DOHH2 (cell line): ENCODE measurements around the gene GRWD1.

ENCODE experiments used
- H3F3A ChIP-seq: fragments of 200-600 bp; sonication (generic), shearing (Covaris generic); 2 replicates; pipeline ENCODE4 v1.6.0; 2016; ENCODE audit warnings: antibody characterized with exemption, mild to moderate bottlenecking; ENCODE audit not compliant: control insufficient read depth, insufficient read depth
- H3K27ac ChIP-seq: fragments of 200-600 bp; sonication (generic); 2 replicates; pipeline ENCODE4 v1.5.1; 2014; ENCODE audit warnings: low read depth, mild to moderate bottlenecking, low read length, moderate library complexity
- H3K27me3 ChIP-seq: fragments of 200-600 bp; sonication (generic); 2 replicates; pipeline ENCODE4 v1.6.1; 2014; ENCODE audit warnings: mild to moderate bottlenecking, low read length, mixed read lengths; ENCODE audit not compliant: control insufficient read depth
- H3K36me3 ChIP-seq: fragments of 200-600 bp; sonication (generic); 2 replicates; pipeline ENCODE4 v1.6.1; 2014; ENCODE audit warnings: mild to moderate bottlenecking, low read length, moderate library complexity, mixed read lengths; ENCODE audit not compliant: control insufficient read depth
- H3K4me1 ChIP-seq: fragments of 200-600 bp; sonication (generic); 2 replicates; pipeline ENCODE4 v1.6.1; 2014; ENCODE audit warnings: mild to moderate bottlenecking, low read length, mixed read lengths; ENCODE audit not compliant: control insufficient read depth
- H3K4me2 ChIP-seq: fragments of 200-600 bp; sonication (generic); 2 replicates; pipeline ENCODE4 v1.6.0; 2014; ENCODE audit warnings: mild to moderate bottlenecking, low read length, moderate library complexity
- H3K4me3 ChIP-seq: fragments of 200-600 bp; sonication (generic); 2 replicates; pipeline ENCODE4 v1.5.1; 2014; ENCODE audit warnings: mild to moderate bottlenecking, low read length, mixed read lengths
- H3K79me2 ChIP-seq: fragments of 200-600 bp; sonication (generic); 2 replicates; pipeline ENCODE4 v1.6.1; 2014; ENCODE audit warnings: mild to moderate bottlenecking, low read length, mixed read lengths; ENCODE audit not compliant: control insufficient read depth
- H3K9me2 ChIP-seq: fragments of 200-600 bp; sonication (generic); replicated peaks from 2 replicates; pipeline ENCODE4 v1.6.1; 2014; ENCODE audit warnings: mild to moderate bottlenecking, low read length, mixed read lengths; ENCODE audit not compliant: control insufficient read depth
- H3K9me3 ChIP-seq: fragments of 200-600 bp; sonication (generic); 2 replicates; pipeline ENCODE4 v1.6.1; 2014; ENCODE audit warnings: antibody characterized with exemption, low read length, mixed read lengths; ENCODE audit not compliant: control insufficient read depth, insufficient read depth
- H4K20me1 ChIP-seq: fragments of 200-600 bp; sonication (generic); 2 replicates; pipeline ENCODE4 v1.6.0; 2014; ENCODE audit warnings: low read depth, mild to moderate bottlenecking, antibody characterized with exemption, low read length, moderate library complexity; ENCODE audit not compliant: control insufficient read depth, insufficient read depth
- CTCF ChIP-seq: fragments of 200-600 bp; sonication (generic); IDR thresholded peaks from one replicate; pipeline ENCODE4 v1.5.1; 2014; ENCODE audit warnings: antibody characterized with exemption, mild to moderate bottlenecking, low read depth, low read length; ENCODE audit not compliant: poor library complexity, severe bottlenecking
- EZH2phosphoT487 ChIP-seq: fragments of 200-600 bp; sonication (generic); IDR thresholded peaks from 2 replicates; pipeline ENCODE4 v1.6.1; 2017; ENCODE audit warnings: borderline replicate concordance, mild to moderate bottlenecking, antibody characterized with exemption, low read length, moderate library complexity, mixed read lengths

GRWD1 gene

GRCh38 chr19:48454150-48454730 lies 8.5 kb downstream of the GRWD1 start:
- TF ChIP-seq CTCF (no peak), EZH2phosphoT487 (no peak)
- Histone ChIP-seq H3K27me3 (no peaks in the 10 kb centered on the region), H3K36me3 (peaks cover 83% of the 10 kb centered on the region), H3K4me1 (no peaks in the 10 kb centered on the region), H3K4me2 (no peak overlapping the region), H4K20me1 (no peaks in the 10 kb centered on the region; the same call in 1 of the 2 replicates), H3K79me2 (peaks cover 47% of the 10 kb centered on the region), H3F3A (no peaks in the 10 kb centered on the region; the same call in 1 of the 2 replicates), H3K4me3 (no peak overlapping the region), H3K27ac (no peak overlapping the region), H3K9me3 (no peaks in the 10 kb centered on the region), H3K9me2 (no peaks in the 10 kb centered on the region)

GRCh38 chr19:48455171-48455907 lies 9.6 kb downstream of the GRWD1 start, which contains the start of gene KCNJ14:
TSS of gene KCNJ14 (plus strand) at chr19:48455574. CDS start at chr19:48461725, 6,151 bp downstream.
- Histone ChIP-seq H3K9me2 (no peaks in the 10 kb centered on the region), H3K79me2 (peaks cover 43% of the 10 kb centered on the region), H3K27ac (no peak within 1 kb of the TSS), H3K27me3 (no peaks in the 10 kb centered on the region), H3K4me1 (no peaks in the 10 kb centered on the region), H4K20me1 (no peaks in the 10 kb centered on the region; the same call in 1 of the 2 replicates), H3K4me3 (no peak within 1 kb of the TSS), H3F3A (peaks cover 2% of the 10 kb centered on the region; the same call in 1 of the 2 replicates), H3K36me3 (peaks cover 74% of the 10 kb centered on the region), H3K9me3 (no peaks in the 10 kb centered on the region), H3K4me2 (no peak within 1 kb of the TSS)
- TF ChIP-seq CTCF (no peak), EZH2phosphoT487 (no peak)

- H3K79me2 ChIP-seq, result peaks cover 42% of the 10 kb centered on the region
- H3K4me1 ChIP-seq, result no peaks in the 10 kb centered on the region
- no peaks in the 10 kb centered on the region for H3K27me3 ChIP-seq
- H3K4me2 ChIP-seq, result no peak overlapping the region
- no peaks in the 10 kb centered on the region; the same call in 1 of the 2 replicates for H4K20me1 ChIP-seq
- TF ChIP-seq EZH2phosphoT487, result no peak
- TF ChIP-seq CTCF, result no peak
- H3F3A ChIP-seq, result peaks cover 6% of the 10 kb centered on the region
- no peak overlapping the region for H3K27ac ChIP-seq
- H3K9me2 ChIP-seq, result no peaks in the 10 kb centered on the region
- H3K4me3 ChIP-seq, result no peak overlapping the region
- no peaks in the 10 kb centered on the region for H3K9me3 ChIP-seq
- peaks cover 67% of the 10 kb centered on the region for H3K36me3 ChIP-seq
Observed at GRCh38 chr19:48455908-48456562, 10.3 kb downstream of the GRWD1 start.
